ENCODE measurements around the gene COL2A1. TPM values are rescaled to one million over a fixed set of nuclear protein-coding genes. Genes with fewer than 3 reads are reported as not detected.
A peak's percentile ranks its signal among the peaks of the same experiment; 100 is the strongest.

COL2A1 gene
- total RNA-seq, 1 donor from 2014 or later: 7.0 TPM

GRCh38 chr12:48030173-48030650 lies 25.9 kb upstream of the COL2A1 start:
- no peak for DNase-seq

DNA sequence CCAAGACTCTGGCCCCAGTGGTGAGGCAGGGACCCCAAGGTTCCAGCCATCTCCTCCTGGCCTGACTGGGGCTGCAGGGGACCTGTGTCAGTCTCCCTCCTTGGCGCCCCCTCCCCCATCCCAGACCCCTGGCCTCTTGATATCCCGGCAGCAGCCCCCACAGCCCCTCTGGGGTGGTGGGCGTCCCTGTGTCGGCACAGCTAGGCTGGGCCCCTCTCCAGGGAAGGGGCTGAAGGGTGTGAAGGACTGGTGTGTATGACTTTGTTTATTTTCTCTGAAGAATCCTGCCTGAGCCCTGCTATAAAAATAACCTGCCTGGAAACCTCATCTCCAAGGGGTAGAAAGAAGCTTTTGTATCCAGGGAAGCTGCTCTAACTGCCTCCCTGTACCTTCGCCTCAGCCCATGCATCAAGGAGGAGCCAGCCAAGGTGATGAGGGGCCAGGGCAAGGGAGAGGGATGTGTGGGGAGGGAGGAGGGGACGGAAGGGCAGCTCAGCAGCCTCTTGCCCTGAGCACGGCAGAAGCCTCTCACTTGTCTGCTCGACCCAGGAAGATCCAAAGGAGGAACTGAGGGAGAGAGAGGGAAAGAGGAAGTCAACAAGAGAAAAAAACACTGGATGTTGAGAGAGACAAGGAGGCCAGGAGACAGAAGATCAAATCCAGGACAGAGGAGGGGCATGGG lies 25.4 kb upstream of the COL2A1 start:
- peak; percentile 41 for DNase-seq

- no peak for DNase-seq
Measured at GRCh38 chr12:48028541-48029431, 24.5 kb upstream of the COL2A1 start.

DNA sequence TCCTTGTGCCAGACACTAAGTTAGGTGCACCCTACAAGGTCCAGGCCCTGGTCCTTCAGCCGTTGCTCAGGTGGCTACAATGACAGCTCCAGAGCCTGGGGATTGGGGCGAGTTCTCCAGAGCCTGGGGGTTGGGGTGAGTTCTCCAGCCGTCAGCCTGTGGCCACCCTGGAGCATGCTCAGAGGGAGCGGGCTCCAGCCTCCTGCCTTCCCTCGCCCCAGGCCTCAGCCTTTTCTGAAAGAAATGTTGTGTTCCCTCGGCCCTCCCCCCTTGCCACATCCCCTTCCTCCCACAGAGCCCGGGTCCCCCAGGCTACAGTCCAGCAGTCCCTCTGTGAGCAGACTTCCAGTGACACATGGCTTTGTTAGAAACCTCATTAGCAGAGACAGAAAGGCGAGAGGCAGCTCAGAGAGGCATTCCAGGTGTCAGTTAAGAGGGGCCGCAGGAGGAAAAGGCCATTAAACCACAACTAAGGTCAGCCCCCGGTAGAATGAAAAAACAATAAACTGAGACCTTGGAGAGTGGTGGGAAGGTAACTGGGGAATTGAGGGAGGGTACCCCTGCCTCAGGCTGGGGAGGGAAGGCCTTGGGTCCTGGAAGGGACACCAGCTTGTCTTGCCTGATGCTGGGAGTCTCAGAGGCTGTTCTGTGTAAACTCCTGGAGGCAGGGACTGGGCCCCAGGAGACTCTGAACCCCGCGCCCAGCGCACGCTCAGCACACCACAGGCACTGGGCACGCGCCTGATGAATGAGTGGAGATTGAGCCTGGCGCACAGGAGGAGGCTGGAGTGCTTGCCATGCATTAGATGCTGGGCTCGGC lies 23.1 kb upstream of the COL2A1 start:
- no peak for DNase-seq

- DNase-seq: no peak
Measured at GRCh38 chr12:48026060-48026827, 22.0 kb upstream of the COL2A1 start.

DNA sequence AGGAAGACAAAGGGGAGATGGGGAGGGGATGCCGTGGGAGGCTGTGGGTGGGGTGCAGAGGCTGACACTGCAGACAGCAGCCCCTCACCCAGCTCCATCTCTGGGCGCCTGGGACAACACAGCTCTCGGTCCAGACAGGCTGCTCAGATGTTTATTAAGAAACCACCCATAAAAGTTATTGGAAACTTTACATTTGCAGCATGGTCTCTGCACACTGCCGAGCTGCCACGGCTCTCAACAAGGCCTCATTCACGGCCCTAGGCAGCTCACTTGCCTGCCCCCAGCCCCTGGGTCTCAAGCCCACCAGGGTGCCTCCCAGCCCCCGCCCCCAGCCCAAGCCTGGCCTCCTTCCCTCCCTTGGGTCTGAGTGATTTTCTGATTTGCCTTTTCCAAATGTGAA lies 21.0 kb upstream of the COL2A1 start:
- DNase-seq: no peak

DNA sequence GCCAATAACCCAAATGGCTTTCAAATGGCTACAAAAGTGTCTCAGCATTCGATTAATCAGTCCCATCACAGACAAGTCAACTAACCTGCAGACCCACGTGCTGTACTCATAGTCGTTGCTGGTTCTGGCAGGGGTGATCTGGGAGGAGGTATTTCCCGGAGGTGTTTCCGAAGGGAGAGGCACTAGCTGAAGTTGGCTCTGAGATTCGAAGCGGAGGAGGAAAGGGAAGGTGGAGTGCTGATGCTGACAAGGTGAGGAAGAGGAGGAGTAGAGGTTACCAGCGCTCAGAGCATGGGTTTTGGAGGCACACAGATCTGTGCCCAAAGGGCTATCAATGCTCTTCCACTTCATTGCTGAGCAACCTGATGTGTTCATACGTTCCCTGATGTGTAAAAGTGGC lies 20.5 kb upstream of the COL2A1 start:
- DNase-seq: no peak

DNA sequence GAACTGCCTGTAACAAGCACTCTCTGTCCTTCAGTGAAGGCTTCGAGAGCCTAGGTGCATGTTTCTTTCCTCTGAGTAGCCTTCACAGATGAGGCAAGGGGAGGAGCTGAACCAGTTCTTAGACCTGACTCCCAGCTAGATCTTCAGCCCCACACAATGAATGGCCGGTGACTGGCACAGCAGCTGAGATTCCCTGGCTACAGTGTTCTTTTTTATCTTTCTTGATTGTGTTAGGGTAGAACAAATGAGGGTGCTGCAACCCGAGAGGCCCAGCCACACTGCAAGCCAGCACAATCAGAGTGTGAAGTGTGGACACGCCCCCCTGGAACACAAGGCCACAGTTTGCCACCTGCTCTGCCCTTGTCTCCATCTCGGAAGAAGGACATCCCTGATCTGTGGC lies 19.1 kb upstream of the COL2A1 start:
- DNase-seq: peak; percentile 56

- no peak for DNase-seq
Measured at GRCh38 chr12:48022676-48023385, 18.6 kb upstream of the COL2A1 start.

- DNase-seq: no peak
Measured at GRCh38 chr12:48022180-48022521, 17.9 kb upstream of the COL2A1 start.

- no peak for DNase-seq
Measured at GRCh38 chr12:48021485-48022179, 17.4 kb upstream of the COL2A1 start.

DNA sequence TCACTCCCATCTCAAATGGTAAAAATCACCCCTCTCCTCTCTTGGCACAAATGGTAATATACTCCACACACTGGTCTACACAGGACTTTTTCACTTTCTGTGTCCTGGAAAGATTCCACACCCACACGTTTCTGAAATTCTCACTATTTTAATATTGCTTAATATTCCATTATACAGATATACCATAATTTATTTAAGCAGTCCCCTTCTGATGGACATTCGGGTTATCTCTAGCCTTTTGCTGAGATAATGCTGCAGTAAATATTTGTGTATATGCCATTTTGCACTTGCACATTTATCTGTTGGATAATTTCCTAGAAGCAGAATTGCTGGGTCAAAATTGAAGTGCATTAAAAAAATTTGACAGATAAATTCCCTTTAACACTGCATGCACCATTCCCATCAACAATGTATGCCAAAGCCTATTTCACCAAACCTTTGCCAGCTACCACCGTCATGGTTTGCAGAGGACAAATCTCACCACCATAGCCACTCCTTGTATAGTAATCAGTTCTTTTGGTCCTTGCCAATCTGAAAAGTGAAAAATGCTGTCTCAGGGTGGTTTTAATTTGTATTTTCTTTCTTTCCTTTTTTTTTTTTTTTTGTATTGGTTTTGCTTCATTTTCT lies 15.5 kb upstream of the COL2A1 start:
- no peak for DNase-seq

GRCh38 chr12:48018618-48018995 lies 14.3 kb upstream of the COL2A1 start:
- no peak for DNase-seq

- DNase-seq: no peak
Measured at GRCh38 chr12:48017921-48018617, 13.8 kb upstream of the COL2A1 start.

GRCh38 chr12:48017496-48017895 lies 13.2 kb upstream of the COL2A1 start:
- DNase-seq: no peak

- DNase-seq: no peak
Measured at GRCh38 chr12:48016373-48017020, 12.2 kb upstream of the COL2A1 start.

DNA sequence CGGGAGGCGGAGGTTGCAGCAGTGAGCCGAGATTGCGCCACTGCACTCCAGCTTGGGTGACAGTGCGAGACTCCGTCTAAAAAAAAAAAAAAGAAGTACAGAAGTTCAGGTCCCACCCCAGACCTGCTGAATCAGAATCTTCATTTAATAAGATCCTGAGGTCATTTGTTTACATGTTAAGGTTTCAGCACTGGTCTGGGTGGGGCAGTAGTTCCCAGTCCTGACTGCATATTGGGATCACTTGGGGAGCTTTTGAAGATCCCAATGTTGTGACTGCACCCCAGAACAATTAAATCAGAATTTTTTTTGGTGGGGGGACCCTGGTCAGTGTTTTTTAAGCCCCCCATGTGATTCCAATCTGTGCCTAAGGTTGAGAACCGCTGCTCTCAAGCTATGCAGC lies 11.7 kb upstream of the COL2A1 start:
- DNase-seq: no peak

DNA sequence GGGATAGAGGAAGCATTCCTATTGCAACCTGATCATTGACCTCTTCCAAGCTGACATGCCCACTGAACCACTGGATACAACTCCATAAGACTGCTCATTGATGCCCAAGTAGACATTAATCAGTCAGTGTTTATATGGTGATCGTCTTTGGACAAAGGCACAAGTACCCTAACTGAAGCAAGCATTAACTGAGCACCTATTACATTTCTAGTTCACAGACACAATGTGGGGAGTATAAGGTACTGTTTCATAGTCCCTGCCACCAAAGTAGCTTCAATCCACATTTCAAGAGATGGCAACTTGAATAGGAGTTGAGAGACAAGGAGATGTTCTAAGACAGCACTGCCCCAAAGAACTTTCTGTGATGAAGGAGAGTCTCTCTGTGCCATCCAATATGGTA lies 10.9 kb upstream of the COL2A1 start:
- no peak for DNase-seq

DNA sequence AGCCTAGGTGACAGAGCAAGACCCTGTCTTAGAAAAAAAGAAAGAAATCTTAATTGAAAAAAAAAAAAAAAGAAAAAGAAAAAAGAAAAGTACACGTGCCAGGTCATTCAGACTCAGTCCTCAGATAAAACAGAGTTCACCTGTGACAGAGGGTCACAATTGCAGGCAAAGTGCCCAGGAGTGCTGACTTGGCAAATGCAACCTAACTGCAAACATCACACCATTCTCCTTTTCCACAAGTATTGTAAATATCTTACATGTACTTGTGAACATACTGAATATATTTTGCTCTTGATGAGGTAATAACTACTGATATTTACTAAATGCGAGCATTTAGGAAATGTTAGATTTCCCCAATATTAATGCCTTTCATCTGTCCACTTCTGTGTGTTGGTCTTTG lies 9.0 kb upstream of the COL2A1 start:
- DNase-seq: no peak
